ENCODE data around the gene NEK11. TPM values are rescaled to one million over a fixed set of nuclear protein-coding genes. Genes with fewer than 3 reads are reported as not detected.

NEK11 gene
- total RNA-seq, 1 donor from 2014 or later: 16.9 TPM

GRCh38 chr3:131107637-131108433 is 81.2 kb downstream of the NEK11 start:
- ATAC-seq (no peak), DNase-seq (ENCODE audit: low spot score) (no peak)
- intact Hi-C loops (cut with DNase I): no loop called here

- intact Hi-C loops (cut with DNase I): no loop called here
- DNase-seq (ENCODE audit: low spot score) (no peak), ATAC-seq (no peak)
Observed at GRCh38 chr3:131109156-131109555, 82.5 kb downstream of the NEK11 start.

GRCh38 chr3:131110087-131110486 is 83.4 kb downstream of the NEK11 start:
- intact Hi-C loops (cut with DNase I): no loop called here
- no peak for ATAC-seq
- no peak for DNase-seq (ENCODE audit: low spot score)

GRCh38 chr3:131114256-131114655 is 87.6 kb downstream of the NEK11 start:
- intact Hi-C loops (cut with DNase I): no loop called here

GRCh38 chr3:131125684-131126083 is 99.0 kb downstream of the NEK11 start:
- intact Hi-C loops (cut with DNase I): no loop called here
- no peak for DNase-seq (ENCODE audit: low spot score)

More at GRCh38 chr3:131114256-131114655, 87.6 kb downstream of the NEK11 start:
- DNase-seq (ENCODE audit: low spot score) (no peak), ATAC-seq (no peak)

GRCh38 chr3:131140891-131141290 is 114.2 kb downstream of the NEK11 start:
- intact Hi-C loops (cut with DNase I): no loop called here
- ATAC-seq (no peak), DNase-seq (ENCODE audit: low spot score) (no peak)

More at GRCh38 chr3:131125684-131126083, 99.0 kb downstream of the NEK11 start:
- ATAC-seq: no peak

- DNase-seq (ENCODE audit: low spot score) (no peak), ATAC-seq (no peak)
- intact Hi-C loops (cut with DNase I): no loop called here
Observed at GRCh38 chr3:131141770-131142169, 115.1 kb downstream of the NEK11 start.

GRCh38 chr3:131142580-131142979 is 115.9 kb downstream of the NEK11 start:
- intact Hi-C loops (cut with DNase I): no loop called here
- DNase-seq (ENCODE audit: low spot score): no peak
- ATAC-seq: no peak

- no peak for DNase-seq (ENCODE audit: low spot score)
- ATAC-seq: no peak
- intact Hi-C loops (cut with DNase I): no loop called here
Observed at GRCh38 chr3:131143802-131144201, 117.1 kb downstream of the NEK11 start.

GRCh38 chr3:131147534-131147933 is 120.9 kb downstream of the NEK11 start:
- DNase-seq (ENCODE audit: low spot score) (no peak), ATAC-seq (no peak)
- intact Hi-C loops (cut with DNase I): no loop called here

- DNase-seq (ENCODE audit: low spot score): no peak
- peak; percentile 26 for ATAC-seq
- intact Hi-C loops (cut with DNase I): no loop called here
Observed at GRCh38 chr3:131158434-131158833, 131.8 kb downstream of the NEK11 start.

GRCh38 chr3:131162516-131162915 is 135.8 kb downstream of the NEK11 start:
- intact Hi-C loops (cut with DNase I): no loop called here
- DNase-seq (ENCODE audit: low spot score) (no peak), ATAC-seq (no peak)

GRCh38 chr3:131167867-131168266 is 141.2 kb downstream of the NEK11 start:
- ATAC-seq (no peak), DNase-seq (ENCODE audit: low spot score) (no peak)
- intact Hi-C loops (cut with DNase I): no loop called here

- intact Hi-C loops (cut with DNase I): no loop called here
- ATAC-seq (no peak), DNase-seq (ENCODE audit: low spot score) (no peak)
Observed at GRCh38 chr3:131169331-131169730, 142.7 kb downstream of the NEK11 start.

GRCh38 chr3:131172502-131173200 is 146.0 kb downstream of the NEK11 start:
- intact Hi-C loops (cut with DNase I): no loop called here
- DNase-seq (ENCODE audit: low spot score): no peak
- ATAC-seq: no peak

- ATAC-seq: no peak
- intact Hi-C loops (cut with DNase I): no loop called here
- DNase-seq (ENCODE audit: low spot score): no peak
Observed at GRCh38 chr3:131174752-131175151, 148.1 kb downstream of the NEK11 start.

GRCh38 chr3:131178710-131179375 is 152.2 kb downstream of the NEK11 start:
- no peak for DNase-seq (ENCODE audit: low spot score)
- intact Hi-C loops (cut with DNase I): no loop called here
- ATAC-seq: no peak

- no peak for ATAC-seq
- DNase-seq (ENCODE audit: low spot score): no peak
- intact Hi-C loops (cut with DNase I): no loop called here
Observed at GRCh38 chr3:131192701-131193100, 166.0 kb downstream of the NEK11 start.

- ATAC-seq (no peak), DNase-seq (ENCODE audit: low spot score) (no peak)
- intact Hi-C loops (cut with DNase I): no loop called here
Observed at GRCh38 chr3:131193641-131194238, 167.1 kb downstream of the NEK11 start.

- intact Hi-C loops (cut with DNase I): no loop called here
- DNase-seq (ENCODE audit: low spot score) (no peak), ATAC-seq (no peak)
Observed at GRCh38 chr3:131194816-131195215, 168.1 kb downstream of the NEK11 start.

Data from sciatic nerve (tissue), 2 donors.